ENCODE measurements around the gene CCR2. TPM values are rescaled to one million over a fixed set of nuclear protein-coding genes. Genes with fewer than 3 reads are reported as not detected.

CCR2 gene
- total RNA-seq, 1 experiment from 2014 or later = not detected

DNA sequence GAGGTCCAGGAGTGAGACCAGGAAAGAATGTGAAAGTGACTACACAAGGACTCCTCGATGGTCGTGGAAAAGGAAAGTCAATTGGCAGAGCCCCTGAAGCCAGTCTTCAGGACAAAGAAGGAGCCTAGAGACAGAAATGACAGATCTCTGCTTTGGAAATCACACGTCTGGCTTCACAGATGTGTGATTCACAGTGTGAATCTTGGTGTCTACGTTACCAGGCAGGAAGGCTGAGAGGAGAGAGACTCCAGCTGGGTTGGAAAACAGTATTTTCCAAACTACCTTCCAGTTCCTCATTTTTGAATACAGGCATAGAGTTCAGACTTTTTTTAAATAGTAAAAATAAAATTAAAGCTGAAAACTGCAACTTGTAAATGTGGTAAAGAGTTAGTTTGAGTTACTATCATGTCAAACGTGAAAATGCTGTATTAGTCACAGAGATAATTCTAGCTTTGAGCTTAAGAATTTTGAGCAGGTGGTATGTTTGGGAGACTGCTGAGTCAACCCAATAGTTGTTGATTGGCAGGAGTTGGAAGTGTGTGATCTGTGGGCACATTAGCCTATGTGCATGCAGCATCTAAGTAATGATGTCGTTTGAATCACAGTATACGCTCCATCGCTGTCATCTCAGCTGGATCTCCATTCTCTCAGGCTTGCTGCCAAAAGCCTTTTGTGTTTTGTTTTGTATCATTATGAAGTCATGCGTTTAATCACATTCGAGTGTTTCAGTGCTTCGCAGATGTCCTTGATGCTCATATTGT, 6.0 kb downstream of the CCR2 start:
- H3K79me2 ChIP-seq (ENCODE audit: low read depth) = no peaks in the 10 kb centered on the region
- no TSS peak for BruUV-seq (replicated peaks)
- H3K9me2 ChIP-seq (ENCODE audit: insufficient read depth) = no peaks in the 10 kb centered on the region
- no peak overlapping the region for H2AFZ ChIP-seq
- no peaks in the 10 kb centered on the region for H3K9me3 ChIP-seq (ENCODE audit: insufficient read depth, low read depth)
- no peak overlapping the region for H3K27ac ChIP-seq
- H4K20me1 ChIP-seq (ENCODE audit: insufficient read depth) = no peaks in the 10 kb centered on the region
- TF ChIP-seq EZH2 (IDR thresholded peaks at IDR 0.05; ENCODE audit: low read depth) = no peak
- TF ChIP-seq, protein P1, sequence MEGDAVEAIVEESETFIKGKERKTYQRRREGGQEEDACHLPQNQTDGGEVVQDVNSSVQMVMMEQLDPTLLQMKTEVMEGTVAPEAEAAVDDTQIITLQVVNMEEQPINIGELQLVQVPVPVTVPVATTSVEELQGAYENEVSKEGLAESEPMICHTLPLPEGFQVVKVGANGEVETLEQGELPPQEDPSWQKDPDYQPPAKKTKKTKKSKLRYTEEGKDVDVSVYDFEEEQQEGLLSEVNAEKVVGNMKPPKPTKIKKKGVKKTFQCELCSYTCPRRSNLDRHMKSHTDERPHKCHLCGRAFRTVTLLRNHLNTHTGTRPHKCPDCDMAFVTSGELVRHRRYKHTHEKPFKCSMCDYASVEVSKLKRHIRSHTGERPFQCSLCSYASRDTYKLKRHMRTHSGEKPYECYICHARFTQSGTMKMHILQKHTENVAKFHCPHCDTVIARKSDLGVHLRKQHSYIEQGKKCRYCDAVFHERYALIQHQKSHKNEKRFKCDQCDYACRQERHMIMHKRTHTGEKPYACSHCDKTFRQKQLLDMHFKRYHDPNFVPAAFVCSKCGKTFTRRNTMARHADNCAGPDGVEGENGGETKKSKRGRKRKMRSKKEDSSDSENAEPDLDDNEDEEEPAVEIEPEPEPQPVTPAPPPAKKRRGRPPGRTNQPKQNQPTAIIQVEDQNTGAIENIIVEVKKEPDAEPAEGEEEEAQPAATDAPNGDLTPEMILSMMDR (conservative IDR thresholded peaks at IDR 0.05) = no peak
- no peak overlapping the region for H3K4me2 ChIP-seq
- ChIA-PET CTCF (no interaction called here), POLR2A (ENCODE audit: unreplicated experiment) (interaction anchor here (0.6 kb wide), 1 partner anchor 291 kb away, joined by 15 read pairs; no protein-coding TSS in a partner anchor)
- peaks cover 13% of the 10 kb centered on the region; the same call in 1 of the 2 replicates for H3F3A ChIP-seq (ENCODE audit: insufficient read depth, low read depth)
- no peak overlapping the region for H3K4me3 ChIP-seq
- intact Hi-C loops (cut with micrococcal nuclease; ENCODE audit: unreplicated experiment) = no loop called here
- H3K4me1 ChIP-seq (replicated peaks; ENCODE audit: insufficient read depth) = peaks cover 8% of the 10 kb centered on the region
- no peak for DNase-seq
- H3K27me3 ChIP-seq (ENCODE audit: insufficient read depth, low read depth) = no peaks in the 10 kb centered on the region
- H3K36me3 ChIP-seq (ENCODE audit: low read depth) = no peaks in the 10 kb centered on the region

GRCh38 chr3:46360907-46361306, 7.0 kb downstream of the CCR2 start:
- Histone ChIP-seq H3K36me3 (ENCODE audit: low read depth) (no peaks in the 10 kb centered on the region), H3K27ac (peak overlapping the region; percentile 40), H3K79me2 (ENCODE audit: low read depth) (no peaks in the 10 kb centered on the region), H4K20me1 (ENCODE audit: insufficient read depth) (no peaks in the 10 kb centered on the region), H3K27me3 (ENCODE audit: insufficient read depth, low read depth) (no peaks in the 10 kb centered on the region), H3K9me3 (ENCODE audit: insufficient read depth, low read depth) (no peaks in the 10 kb centered on the region), H3F3A (ENCODE audit: insufficient read depth, low read depth) (peaks cover 13% of the 10 kb centered on the region; the same call in 1 of the 2 replicates), H3K9me2 (ENCODE audit: insufficient read depth) (no peaks in the 10 kb centered on the region), H2AFZ (no peak overlapping the region), H3K4me1 (replicated peaks; ENCODE audit: insufficient read depth) (peaks cover 8% of the 10 kb centered on the region), H3K4me2 (0 out of 2 replicates have a peak overlapping the region, but pooled peaks have one; percentile 24), H3K4me3 (no peak overlapping the region)
- CTCF ChIA-PET = interaction anchor here (0.6 kb wide), 1 partner anchor 390 kb away, joined by 8 read pairs; no protein-coding TSS in a partner anchor
- BruUV-seq (replicated peaks) = no TSS peak
- no peak for DNase-seq
- TF ChIP-seq, protein P1 (conservative IDR thresholded peaks at IDR 0.05) = no peak
- TF ChIP-seq EZH2 (IDR thresholded peaks at IDR 0.05; ENCODE audit: low read depth) = no peak
- POLR2A ChIA-PET (ENCODE audit: unreplicated experiment) = no interaction called here
- intact Hi-C loops (cut with micrococcal nuclease; ENCODE audit: unreplicated experiment) = loop anchor here (1.0 kb wide), 1 partner anchor 198 kb away; no protein-coding TSS in a partner anchor

GRCh38 chr3:46361408-46362283, 7.7 kb downstream of the CCR2 start:
- intact Hi-C loops (cut with micrococcal nuclease; ENCODE audit: unreplicated experiment) = loop anchor here (1.0 kb wide), 1 partner anchor 198 kb away; no protein-coding TSS in a partner anchor
- no peaks in the 10 kb centered on the region for H3K36me3 ChIP-seq (ENCODE audit: low read depth)
- TF ChIP-seq EZH2 (IDR thresholded peaks at IDR 0.05; ENCODE audit: low read depth) = no peak
- TF ChIP-seq, protein P1 (conservative IDR thresholded peaks at IDR 0.05) = no peak

More at GRCh38 chr3:46361408-46362283, 7.7 kb downstream of the CCR2 start:
- POLR2A ChIA-PET (ENCODE audit: unreplicated experiment) = no interaction called here
- Histone ChIP-seq H4K20me1 (ENCODE audit: insufficient read depth) (no peaks in the 10 kb centered on the region), H3F3A (ENCODE audit: insufficient read depth, low read depth) (peaks cover 13% of the 10 kb centered on the region; the same call in 1 of the 2 replicates), H3K79me2 (ENCODE audit: low read depth) (no peaks in the 10 kb centered on the region), H3K4me3 (no peak overlapping the region), H3K4me2 (0 out of 2 replicates have a peak overlapping the region, but pooled peaks have one; percentile 24), H3K4me1 (replicated peaks; ENCODE audit: insufficient read depth) (peaks cover 8% of the 10 kb centered on the region), H3K9me3 (ENCODE audit: insufficient read depth, low read depth) (no peaks in the 10 kb centered on the region), H3K27ac (peak overlapping the region; percentile 40), H3K27me3 (ENCODE audit: insufficient read depth, low read depth) (no peaks in the 10 kb centered on the region), H3K9me2 (ENCODE audit: insufficient read depth) (no peaks in the 10 kb centered on the region), H2AFZ (no peak overlapping the region)
- peak; percentile 36 to 67 for DNase-seq
- BruUV-seq (replicated peaks) = no TSS peak
- CTCF ChIA-PET = interaction anchor here (0.6 kb wide), 1 partner anchor 391 kb away, joined by 8 read pairs; no protein-coding TSS in a partner anchor
